HG03039 (cell line): ENCODE data around the gene OTOS.

ENCODE experiments used
- ATAC-seq: cut with Tn5 transposase; IDR thresholded peaks from one replicate; pipeline ENCODE4 v1.9.1; 2021; ENCODE audit warnings: mild to moderate bottlenecking, moderate library complexity; ENCODE audit not compliant: unreplicated experiment

The OTOS gene

GRCh38 chr2:240125742-240126141 lies 14.7 kb downstream of the OTOS start:
- ATAC-seq: no peak

GRCh38 chr2:240124651-240125030 lies 15.8 kb downstream of the OTOS start:
- ATAC-seq: no peak

GRCh38 chr2:240123821-240124650 lies 16.4 kb downstream of the OTOS start:
- no peak for ATAC-seq

GRCh38 chr2:240121675-240122074 lies 18.8 kb downstream of the OTOS start:
- no peak for ATAC-seq

GRCh38 chr2:240121190-240121589 lies 19.3 kb downstream of the OTOS start:
- no peak for ATAC-seq

GRCh38 chr2:240114233-240114632 lies 26.2 kb downstream of the OTOS start:
- ATAC-seq: no peak

- ATAC-seq: no peak
These were observed 27.4 kb downstream of the OTOS start for GRCh38 chr2:240112914-240113690.

- ATAC-seq: no peak
These were observed 29.2 kb downstream of the OTOS start for GRCh38 chr2:240111253-240111652.

GRCh38 chr2:240109386-240109785 lies 31.1 kb downstream of the OTOS start:
- ATAC-seq: no peak

- ATAC-seq: no peak
These were observed 33.0 kb downstream of the OTOS start for GRCh38 chr2:240107477-240107796.

- ATAC-seq: no peak
These were observed 33.5 kb downstream of the OTOS start for GRCh38 chr2:240106765-240107476.

- no peak for ATAC-seq
These were observed 34.5 kb downstream of the OTOS start for GRCh38 chr2:240105982-240106381.

- no peak for ATAC-seq
These were observed 37.3 kb downstream of the OTOS start for GRCh38 chr2:240103136-240103535.

- no peak for ATAC-seq
These were observed 42.1 kb downstream of the OTOS start for GRCh38 chr2:240098349-240098748.

GRCh38 chr2:240095556-240096523 lies 44.6 kb downstream of the OTOS start:
- no peak for ATAC-seq

- ATAC-seq: no peak
These were observed 51.2 kb downstream of the OTOS start for GRCh38 chr2:240089306-240089705.
